Tongue (tissue), 2 donors: Measurements from ENCODE around the gene TAGLN2. TPM values are rescaled to one million over a fixed set of nuclear protein-coding genes. Genes with fewer than 3 reads are reported as not detected.
A peak's percentile ranks its signal among the peaks of the same experiment; 100 is the strongest.

Experiments
- DNase-seq: peaks from one replicate; pipeline ENCODE4 v3.0.0-alpha.2; 2015
- total RNA-seq: library from RNA; depleted of rRNA; stranded (reverse); fragments of >200 nt; gene quantifications from one replicate; pipeline ENCODE4 v1.2.3, GENCODE V29; 2014

TAGLN2 gene
- total RNA-seq = 238 TPM

DNA sequence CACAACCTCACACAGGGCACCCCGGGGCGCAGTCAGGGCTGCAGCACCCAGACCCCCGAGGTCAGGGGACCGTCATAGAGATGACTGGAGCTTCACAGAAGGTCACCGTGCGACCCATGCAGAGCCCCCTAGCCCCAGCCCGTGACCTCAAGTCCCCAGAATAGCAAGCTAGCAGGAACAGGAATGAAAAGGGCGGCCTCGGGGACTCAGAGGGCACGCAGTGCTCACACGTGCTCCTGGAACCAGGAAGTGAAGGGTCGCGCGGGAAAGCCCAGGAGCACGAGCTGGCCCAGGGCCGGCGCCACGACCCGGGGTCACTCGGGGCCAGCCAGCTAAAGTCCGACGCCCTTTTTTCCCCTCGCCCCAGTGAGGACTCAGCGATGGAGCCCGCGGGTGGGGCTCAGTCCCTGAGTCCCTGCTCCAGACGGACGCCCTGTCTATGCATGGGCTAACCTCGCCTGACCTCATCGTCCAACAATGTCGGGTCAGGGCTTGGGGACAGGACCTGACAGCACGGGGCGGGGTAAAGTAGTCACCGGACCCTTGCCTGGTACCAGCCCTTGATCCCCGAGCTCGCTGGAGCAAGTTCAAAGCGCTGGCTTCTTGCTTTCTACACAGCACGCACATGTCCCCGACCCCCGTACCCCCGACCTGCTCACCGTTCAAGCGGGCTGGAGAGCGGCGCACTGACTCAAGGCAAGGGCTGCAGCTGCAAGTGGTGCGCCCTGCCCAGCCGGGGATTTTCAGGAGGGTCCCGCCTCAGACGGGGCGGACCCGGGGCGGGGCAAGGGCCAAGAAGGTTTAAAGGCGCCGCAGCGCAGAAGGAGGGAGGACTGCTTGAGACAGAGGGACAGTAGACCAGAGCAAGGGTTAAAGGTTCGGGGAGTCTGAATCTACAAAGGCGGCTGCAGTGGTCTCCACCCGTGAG lies at the start of gene TAGLN2:
TAGLN2 (minus strand) TSS at position 717 of the 928 bp plus-strand sequence. CDS start 4,998 bp downstream, outside the sequence.
- peak; percentile 97 for DNase-seq

- no peak for DNase-seq
These were observed 49.2 kb upstream of the TAGLN2 start for GRCh38 chr1:159974350-159974965.

- no peak for DNase-seq
These were observed 48.1 kb upstream of the TAGLN2 start for GRCh38 chr1:159973350-159973940.

DNA sequence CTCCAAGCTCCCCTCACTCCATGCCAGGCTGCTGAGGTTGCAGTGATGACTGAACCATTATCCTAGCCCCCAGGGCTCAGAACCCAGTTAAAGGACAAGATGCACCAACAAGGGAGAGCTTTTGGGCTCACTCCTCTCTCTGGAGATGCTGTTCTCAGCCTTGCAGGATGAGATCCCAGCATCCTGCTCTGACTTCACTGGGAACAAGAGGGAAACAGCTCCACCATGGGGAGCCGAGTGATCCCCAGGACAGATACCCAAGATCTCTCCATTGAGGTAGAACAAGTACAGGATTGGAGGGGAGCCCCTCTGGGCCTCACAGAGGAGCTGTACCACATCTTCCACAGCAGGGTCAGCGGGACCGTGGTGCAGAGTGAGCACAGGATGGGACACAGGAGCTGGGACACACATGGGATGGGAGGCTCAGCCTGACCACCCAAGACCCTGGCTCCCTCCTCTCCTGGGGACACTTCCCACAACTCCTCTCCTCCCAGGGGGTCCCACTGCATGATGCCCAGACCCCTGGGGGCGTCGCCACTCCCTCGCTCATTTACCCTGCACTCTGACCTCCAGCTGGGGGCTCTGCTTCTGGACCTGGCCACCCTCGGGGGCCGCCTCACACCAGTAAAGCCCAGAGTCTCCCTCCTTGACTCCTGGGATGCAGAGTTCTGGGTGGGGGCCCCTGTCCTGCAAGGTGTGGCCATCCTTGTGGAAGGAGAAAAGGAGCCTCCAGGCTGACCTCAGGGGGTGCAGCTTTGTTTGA lies 47.3 kb upstream of the TAGLN2 start:
- DNase-seq = no peak

- DNase-seq = no peak
These were observed 45.6 kb upstream of the TAGLN2 start for GRCh38 chr1:159970932-159971342.

- no peak for DNase-seq
These were observed 43.6 kb upstream of the TAGLN2 start for GRCh38 chr1:159968901-159969300.

GRCh38 chr1:159965263-159965662 lies 40.0 kb upstream of the TAGLN2 start:
- no peak for DNase-seq

- DNase-seq = no peak
These were observed 38.8 kb upstream of the TAGLN2 start for GRCh38 chr1:159964144-159964543.

DNA sequence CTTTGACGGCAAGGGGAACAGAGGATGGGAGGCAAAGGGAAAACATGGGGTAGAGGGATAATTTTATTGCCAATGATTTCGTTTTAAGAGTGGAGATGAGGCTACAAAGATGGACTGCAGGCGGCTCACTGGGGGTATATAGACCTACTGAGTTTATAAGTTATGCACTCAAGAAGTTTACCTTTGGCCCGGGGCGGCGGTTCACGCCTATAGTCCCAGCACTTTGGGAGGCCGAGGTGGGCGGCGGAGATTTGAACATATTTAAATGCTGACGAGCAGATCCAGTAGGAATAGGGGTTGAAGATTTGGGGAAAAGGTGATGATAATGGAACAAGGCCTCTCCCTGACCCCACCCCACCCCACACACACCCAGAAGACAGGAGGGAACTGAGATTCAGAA lies 36.9 kb upstream of the TAGLN2 start:
- DNase-seq = no peak

DNA sequence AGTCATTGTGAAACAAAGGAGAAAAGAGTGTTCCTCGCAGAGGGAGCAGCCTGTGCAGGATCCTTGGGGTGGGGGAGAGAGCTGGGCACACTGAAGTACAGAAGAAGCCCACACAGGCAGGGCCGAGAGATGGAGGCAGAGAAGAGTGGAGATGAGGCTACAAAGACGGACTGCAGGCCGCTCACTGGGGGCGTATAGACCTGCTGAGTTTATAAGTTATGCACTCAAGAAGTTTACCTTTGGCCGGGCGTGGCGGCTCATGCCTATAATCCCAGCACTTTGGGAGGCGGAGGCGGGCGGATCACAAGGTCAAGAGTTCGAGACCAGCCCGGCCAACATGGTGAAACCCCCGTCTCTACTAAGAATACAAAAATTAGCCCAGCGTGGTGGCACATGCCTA lies 36.3 kb upstream of the TAGLN2 start:
- DNase-seq = no peak

DNA sequence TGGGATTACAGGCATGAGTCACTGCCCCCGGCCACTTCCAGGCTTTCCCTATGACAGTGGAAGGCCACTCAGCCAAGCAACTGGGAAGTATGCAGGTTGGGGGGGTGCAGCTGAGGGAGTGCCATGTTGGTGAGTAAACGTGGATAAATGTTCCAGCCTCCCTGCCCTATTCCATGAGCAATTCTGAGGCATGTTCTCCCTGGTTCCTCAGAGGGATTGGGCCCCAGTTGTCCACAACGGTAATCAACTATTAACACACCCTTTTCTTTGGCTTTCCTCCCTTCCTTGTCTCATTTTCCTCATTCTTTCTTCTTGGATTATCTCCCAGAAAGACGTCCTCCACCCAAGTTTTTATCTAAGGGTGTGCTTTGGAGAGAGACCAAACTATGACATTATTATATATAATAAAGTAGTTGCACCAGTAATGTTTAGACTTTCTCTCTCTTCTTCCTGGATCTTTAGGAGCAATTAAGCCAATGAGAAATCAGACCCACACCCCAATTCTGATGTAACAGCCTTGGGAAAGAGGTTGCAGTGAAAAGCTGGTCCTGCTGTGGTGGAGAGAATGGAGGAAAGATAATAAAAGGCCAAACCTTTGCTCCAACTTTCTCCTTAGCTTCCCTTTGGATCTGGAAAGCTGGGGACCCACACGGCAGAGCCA lies 35.5 kb upstream of the TAGLN2 start:
- peak; percentile 34 for DNase-seq

GRCh38 chr1:159959451-159959850 lies 34.1 kb upstream of the TAGLN2 start:
- no peak for DNase-seq

- no peak for DNase-seq
These were observed 33.5 kb upstream of the TAGLN2 start for GRCh38 chr1:159958719-159959380.

DNA sequence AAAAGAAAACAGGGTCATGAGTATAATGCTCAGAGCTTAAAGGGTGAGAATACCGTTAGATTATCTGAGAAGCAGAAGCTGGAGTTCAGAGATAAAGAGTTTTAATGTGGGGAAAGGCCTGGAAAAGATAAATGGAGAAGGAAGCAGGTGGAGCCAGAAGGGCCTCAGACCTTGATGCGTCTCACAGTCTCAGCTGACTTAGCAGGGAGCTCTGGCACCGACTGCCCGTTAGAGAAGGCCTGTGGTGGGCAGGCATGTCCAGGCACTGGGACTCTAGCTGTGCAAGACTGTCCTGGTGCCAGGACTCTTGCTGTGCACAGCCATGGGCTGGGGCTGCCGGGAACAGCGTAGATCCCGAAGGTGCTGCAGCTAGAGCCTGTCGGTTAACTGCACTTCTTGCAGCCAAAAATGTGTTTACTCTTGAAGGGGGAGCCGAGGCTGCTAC lies 32.5 kb upstream of the TAGLN2 start:
- no peak for DNase-seq

- DNase-seq = no peak
These were observed 30.1 kb upstream of the TAGLN2 start for GRCh38 chr1:159955456-159955855.

DNA sequence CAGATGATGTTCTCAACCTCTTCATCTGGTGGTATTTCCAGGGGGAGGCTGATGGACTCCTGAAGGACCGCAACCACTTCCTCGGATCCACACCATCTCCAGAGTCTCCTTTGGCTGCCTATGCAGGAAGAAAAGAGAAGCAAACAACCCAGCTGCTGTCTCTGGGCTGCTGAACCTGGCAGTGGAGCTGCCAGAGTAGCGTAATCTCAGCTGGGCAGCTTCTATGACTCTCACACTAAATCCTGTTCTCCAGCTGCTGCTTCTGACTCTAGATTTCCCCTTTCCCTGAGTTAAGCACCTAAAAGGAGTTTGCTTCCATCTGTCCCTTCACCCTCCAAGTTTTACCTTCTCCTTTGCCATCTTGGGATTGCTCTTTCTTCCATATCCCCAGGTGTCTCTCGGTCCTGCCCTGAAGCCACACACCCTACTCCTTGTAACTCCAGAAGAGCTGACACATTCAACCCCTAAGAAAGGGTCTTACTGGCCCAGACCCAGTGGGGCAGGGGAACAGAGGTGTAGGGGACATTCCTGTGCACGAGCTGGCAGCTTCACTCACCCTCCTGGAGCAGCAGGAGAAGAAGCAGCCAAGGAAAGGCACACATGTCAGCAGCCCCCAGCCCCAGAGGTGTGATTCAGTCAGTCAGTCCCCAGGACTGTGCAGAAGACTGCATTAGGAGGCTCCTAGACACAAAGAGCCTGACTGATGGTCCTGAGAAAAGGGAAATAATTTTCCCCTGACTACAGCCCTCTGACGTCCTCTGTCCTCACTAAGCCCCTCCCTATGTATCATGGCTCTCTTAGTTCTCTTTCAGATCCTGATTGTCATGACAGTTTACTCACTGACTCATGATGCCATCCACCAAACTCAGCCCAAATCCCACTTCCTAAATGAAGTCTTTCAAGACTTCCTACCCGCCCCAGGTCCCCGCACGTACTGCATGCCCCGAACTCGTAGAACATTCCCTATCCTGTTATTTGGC lies 28.5 kb upstream of the TAGLN2 start, which contains the start of gene SLAMF9:
SLAMF9 (minus strand) TSS at position 702 of the 980 bp plus-strand sequence; CDS start at position 602, 100 bp downstream.
- DNase-seq = peak; percentile 29

DNA sequence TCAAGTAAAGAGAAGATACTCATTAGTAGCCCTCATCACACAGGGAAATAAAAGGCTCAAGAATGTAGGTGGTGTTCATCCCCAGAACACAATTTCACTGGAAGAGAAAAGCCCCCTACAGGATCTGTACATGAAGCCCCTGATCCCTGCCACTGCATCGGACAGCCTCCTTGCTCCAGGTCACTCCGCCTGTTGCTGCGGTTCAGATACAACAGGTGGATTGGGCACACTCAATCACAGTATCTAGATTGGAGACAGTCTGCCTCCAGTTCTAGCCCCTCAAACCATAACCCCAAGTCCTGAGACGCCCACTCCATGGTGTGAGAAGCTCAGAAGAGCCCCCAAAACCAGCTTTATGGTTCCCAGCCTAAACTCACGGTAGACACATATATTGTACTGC lies 27.6 kb upstream of the TAGLN2 start:
- no peak for DNase-seq

- DNase-seq = no peak
These were observed 26.2 kb upstream of the TAGLN2 start for GRCh38 chr1:159951551-159951950.

GRCh38 chr1:159951016-159951415 lies 25.7 kb upstream of the TAGLN2 start:
- DNase-seq = no peak

GRCh38 chr1:159949981-159950381 lies 24.7 kb upstream of the TAGLN2 start:
- no peak for DNase-seq
